ENCODE data around the gene OGDH.

GRCh38 chr7:44735403-44736165 lies 129.2 kb downstream of the OGDH start:
- TF ChIP-seq CTCF (IDR thresholded peaks at IDR 0.05 in 2 of 3, conservative IDR thresholded peaks at IDR 0.05 in 1 of 3; ENCODE audit: control insufficient read depth in 2 of 3, extremely low read depth in 1 of 3, insufficient read depth in 1 of 3, low read depth in 3 of 3, low read length in 3 of 3), result no peak
- no peak for TF ChIP-seq POLR2AphosphoS5 (IDR thresholded peaks at IDR 0.05; ENCODE audit: low read length)
- TF ChIP-seq KDM1A (IDR thresholded peaks at IDR 0.05; ENCODE audit: borderline replicate concordance), result no peak
- no peak for TF ChIP-seq HCFC1 (IDR thresholded peaks at IDR 0.05; ENCODE audit: low read length)
- TF ChIP-seq POLR2A (IDR thresholded peaks at IDR 0.05; ENCODE audit: low read depth, low read length), result no peak
- no peak for TF ChIP-seq ATF3 (IDR thresholded peaks at IDR 0.05; ENCODE audit: borderline replicate concordance, extremely low read depth, low read depth, low read length)
